GM19023 (cell line): Measurements from ENCODE around the gene DEUP1.

Experiments used
- ATAC-seq: cut with Tn5 transposase; IDR thresholded peaks from one replicate; pipeline ENCODE4 v1.9.1; 2021; ENCODE audit warnings: mild to moderate bottlenecking, moderate library complexity; ENCODE audit not compliant: unreplicated experiment

Gene DEUP1

DNA sequence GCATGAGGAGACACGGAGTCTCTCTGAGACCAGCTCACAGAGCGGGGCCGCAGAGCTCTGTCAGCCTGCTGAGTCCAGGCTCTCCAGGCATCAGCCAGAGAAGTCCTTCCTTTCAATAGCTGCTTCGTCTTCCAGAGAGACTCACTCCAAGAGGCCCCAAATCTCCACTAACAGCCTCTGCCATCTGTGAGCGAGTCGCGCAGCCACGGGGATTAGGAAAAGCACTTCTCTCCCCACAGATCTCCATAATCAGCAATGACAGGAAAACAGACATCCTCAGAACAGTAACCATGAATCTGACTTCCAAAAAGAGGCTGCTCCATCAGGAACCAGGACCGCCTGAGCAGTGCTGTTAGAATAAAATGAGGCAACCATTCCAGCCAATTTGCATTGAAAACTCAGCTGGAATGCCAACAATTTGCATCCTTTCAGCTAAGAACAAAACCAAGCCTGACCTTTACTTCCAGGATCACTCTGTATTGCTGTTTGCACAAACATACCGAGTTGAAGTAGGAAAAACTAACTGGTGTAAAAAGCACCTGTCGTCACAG lies 147.2 kb downstream of the DEUP1 start:
- no peak for ATAC-seq

GRCh38 chr11:93478841-93479240 lies 148.3 kb downstream of the DEUP1 start:
- no peak for ATAC-seq

DNA sequence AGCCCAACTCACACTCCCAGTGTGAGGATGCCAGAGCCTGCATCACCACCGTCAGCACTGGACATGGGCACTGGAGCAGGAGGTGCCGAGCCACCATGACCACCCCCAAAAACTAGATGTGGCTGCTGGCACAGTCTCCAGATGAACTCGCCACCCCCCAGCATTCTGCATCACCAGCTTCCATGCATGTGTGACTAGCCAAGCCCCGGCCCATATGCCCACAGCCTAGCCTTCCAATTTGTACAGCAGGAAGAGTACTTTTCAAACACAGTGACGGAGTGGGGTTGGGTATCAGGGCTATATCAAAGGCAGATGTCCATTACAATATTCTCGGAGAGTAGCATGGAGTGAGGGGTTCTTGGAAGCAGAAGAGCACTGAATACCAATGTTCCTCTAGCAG lies 149.7 kb downstream of the DEUP1 start:
- no peak for ATAC-seq

DNA sequence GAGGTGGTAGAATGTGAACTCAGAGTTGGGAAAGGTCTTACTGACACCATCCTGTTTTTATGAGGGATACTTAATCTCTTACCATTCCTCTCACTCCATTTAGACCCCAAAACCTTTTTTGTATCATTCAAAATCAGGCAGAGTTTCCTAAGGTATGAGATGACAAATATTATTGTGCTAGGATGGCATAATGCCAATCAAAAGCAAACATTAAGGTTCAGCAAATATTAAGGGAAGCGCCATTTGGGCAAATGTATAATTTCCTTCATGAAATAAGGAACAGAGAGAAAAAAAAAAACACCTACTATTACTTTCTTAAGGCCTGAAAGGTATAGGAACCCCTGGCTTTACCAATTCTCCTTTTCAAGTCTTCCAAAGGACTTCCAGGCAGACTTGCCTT lies 150.2 kb downstream of the DEUP1 start:
- ATAC-seq, result no peak

- no peak for ATAC-seq
These were observed 150.7 kb downstream of the DEUP1 start for GRCh38 chr11:93481279-93481678.

DNA sequence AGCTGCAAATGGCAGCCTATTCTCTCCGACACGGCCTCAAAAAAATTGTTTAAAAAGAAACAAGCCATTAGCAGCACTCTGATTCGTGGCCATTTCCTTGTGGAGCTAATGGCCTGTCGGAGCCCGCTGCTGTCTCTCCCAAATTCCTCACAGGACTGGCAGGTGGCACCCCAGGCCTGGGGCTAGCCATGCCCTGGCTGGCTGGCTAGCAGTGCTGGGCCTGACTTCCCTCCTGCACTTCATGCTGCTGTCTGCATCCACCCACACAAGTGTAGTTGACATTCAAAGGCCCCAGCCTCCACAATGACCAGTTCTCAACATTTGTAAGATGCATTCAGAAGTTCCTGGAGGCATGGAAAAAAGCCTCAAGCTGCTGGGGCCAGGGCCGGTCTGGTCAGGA lies 151.2 kb downstream of the DEUP1 start:
- no peak for ATAC-seq

DNA sequence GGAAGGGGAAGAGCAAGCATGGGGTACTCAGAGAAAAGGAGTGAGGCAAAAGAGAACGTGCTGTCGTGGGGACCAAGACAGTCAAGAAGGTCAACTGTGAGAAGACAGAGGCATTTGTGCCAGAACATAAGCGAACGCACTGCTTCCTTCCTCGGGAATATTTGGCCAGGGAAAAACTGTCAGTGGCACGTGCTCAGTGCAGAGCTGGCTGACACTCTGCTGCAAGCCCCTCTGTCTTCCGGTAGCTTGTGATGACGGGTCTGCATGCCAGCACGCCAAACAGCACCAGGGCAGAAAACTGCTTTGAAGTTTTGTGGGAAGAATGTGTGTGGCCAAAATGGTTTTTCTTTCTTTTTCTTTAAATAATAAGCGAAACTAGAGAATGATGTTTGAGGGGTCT lies 152.0 kb downstream of the DEUP1 start:
- no peak for ATAC-seq

DNA sequence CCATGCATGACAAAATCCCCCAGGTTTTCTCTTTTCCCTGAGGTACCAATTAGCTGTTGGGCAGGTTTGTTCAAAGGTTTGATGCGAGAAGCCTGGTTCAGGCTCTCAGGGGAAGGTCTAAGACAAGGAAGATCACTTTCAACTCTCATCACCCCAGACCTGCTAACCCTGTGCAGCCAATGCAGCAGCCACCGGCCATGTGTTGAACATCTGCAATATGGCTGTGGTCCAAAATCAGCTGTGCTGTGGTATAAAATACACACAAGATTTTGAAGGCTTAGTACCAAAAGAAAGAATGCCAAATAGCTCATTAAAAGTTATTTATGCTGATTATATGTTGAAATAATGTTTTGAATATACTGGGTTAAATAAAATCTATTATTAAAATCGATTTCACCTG lies 154.2 kb downstream of the DEUP1 start:
- ATAC-seq, result no peak

DNA sequence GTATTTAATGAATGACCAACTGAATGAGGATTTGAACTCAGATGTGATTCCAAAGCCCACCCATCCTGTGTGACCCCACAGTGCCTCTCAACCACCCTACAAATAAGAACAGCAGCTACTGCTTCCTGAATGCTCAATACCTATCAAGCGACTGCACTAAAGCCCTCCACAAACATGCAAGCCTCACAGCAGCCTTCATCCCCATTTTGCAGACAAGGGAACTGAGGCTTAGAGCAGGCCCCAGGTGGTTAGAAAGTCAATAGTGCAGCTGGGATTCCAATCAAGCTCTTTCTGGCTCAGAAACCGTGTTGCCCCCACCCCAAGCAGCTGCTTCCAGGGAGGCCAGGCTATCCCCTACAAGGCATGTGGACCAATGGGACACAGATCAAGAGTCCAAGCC lies 155.4 kb downstream of the DEUP1 start:
- ATAC-seq, result no peak

- no peak for ATAC-seq
These were observed 156.5 kb downstream of the DEUP1 start for GRCh38 chr11:93487032-93487483.
